Endothelial cell (in vitro differentiated cells): ENCODE results near the gene ATP2B2. TPM values are rescaled to one million over a fixed set of nuclear protein-coding genes. Genes with fewer than 3 reads are reported as not detected.

Experiments
- DNase-seq: peaks from one replicate; pipeline ENCODE4 v3.0.0; 2021; ENCODE audit warnings: low spot score
- H3K27ac Mint-ChIP-seq: one replicate; pipeline ENCODE4 v1.8.0; 2021; ENCODE audit warnings: mixed read lengths, inconsistent platforms; ENCODE audit not compliant: unreplicated experiment
- H3K27me3 Mint-ChIP-seq: one replicate; pipeline ENCODE4 v1.8.0; 2021; ENCODE audit warnings: mild to moderate bottlenecking, moderate library complexity, mixed read lengths, inconsistent platforms; ENCODE audit not compliant: unreplicated experiment
- H3K36me3 Mint-ChIP-seq: one replicate; pipeline ENCODE4 v1.8.0; 2021; ENCODE audit warnings: mild to moderate bottlenecking, low read depth, mixed read lengths, inconsistent platforms; ENCODE audit not compliant: unreplicated experiment
- H3K4me1 Mint-ChIP-seq: one replicate; pipeline ENCODE4 v1.8.0; 2021; ENCODE audit warnings: mild to moderate bottlenecking, mixed read lengths, inconsistent platforms; ENCODE audit not compliant: unreplicated experiment
- H3K4me3 Mint-ChIP-seq: one replicate; pipeline ENCODE4 v1.8.0; 2021; ENCODE audit warnings: mild to moderate bottlenecking, mixed read lengths, inconsistent platforms; ENCODE audit not compliant: unreplicated experiment
- H3K9me3 Mint-ChIP-seq: one replicate; pipeline ENCODE4 v1.8.0; 2021; ENCODE audit warnings: mixed read lengths, inconsistent platforms; ENCODE audit not compliant: unreplicated experiment
- CTCF ChIP-seq: fragments of 200-600 bp; sonication (generic); IDR thresholded peaks from one replicate; pipeline ENCODE4 v1.5.0; 2021; ENCODE audit warnings: antibody characterized with exemption; ENCODE audit not compliant: unreplicated experiment
- total RNA-seq: library from RNA; stranded (reverse); fragmentation: NEBNext Ultra II Directional; extraction: Animal tissue kit (Norgen Biotek cat#: 25700); gene quantifications from one replicate; pipeline ENCODE4 v1.2.1, GENCODE V29; 2021; ENCODE audit not compliant: unreplicated experiment

The ATP2B2 gene
- total RNA-seq, 1 donor from 2014 or later = 1.7 TPM

- Mint-ChIP-seq H3K27ac (no peak overlapping the region), H3K27me3 (peaks cover 2% of the 10 kb centered on the region), H3K4me3 (no peak overlapping the region)
These were observed 22.1 kb downstream of the ATP2B2 start for GRCh38 chr3:10483364-10483675.

GRCh38 chr3:10482631-10483363 is 22.6 kb downstream of the ATP2B2 start:
- no peak for TF ChIP-seq CTCF
- DNase-seq = no peak
- Mint-ChIP-seq H3K4me1 (no peaks in the 10 kb centered on the region), H3K4me3 (no peak overlapping the region), H3K36me3 (peaks cover 3% of the 10 kb centered on the region), H3K9me3 (no peaks in the 10 kb centered on the region), H3K27ac (no peak overlapping the region), H3K27me3 (peaks cover 2% of the 10 kb centered on the region)

More at GRCh38 chr3:10483364-10483675, 22.1 kb downstream of the ATP2B2 start:
- Mint-ChIP-seq H3K9me3 (no peaks in the 10 kb centered on the region), H3K36me3 (peaks cover 3% of the 10 kb centered on the region), H3K4me1 (no peaks in the 10 kb centered on the region)
- no peak for DNase-seq
- TF ChIP-seq CTCF = no peak

- Mint-ChIP-seq H3K36me3 (peaks cover 3% of the 10 kb centered on the region), H3K4me3 (no peak overlapping the region), H3K27ac (no peak overlapping the region), H3K27me3 (peaks cover 4% of the 10 kb centered on the region), H3K9me3 (no peaks in the 10 kb centered on the region), H3K4me1 (no peaks in the 10 kb centered on the region)
- no peak for DNase-seq
- no peak for TF ChIP-seq CTCF
These were observed 24.5 kb downstream of the ATP2B2 start for GRCh38 chr3:10480871-10481378.

GRCh38 chr3:10479311-10479710 is 26.1 kb downstream of the ATP2B2 start:
- Mint-ChIP-seq H3K27ac (no peak overlapping the region), H3K4me1 (no peaks in the 10 kb centered on the region), H3K9me3 (no peaks in the 10 kb centered on the region), H3K27me3 (peaks cover 4% of the 10 kb centered on the region), H3K4me3 (no peak overlapping the region), H3K36me3 (peaks cover 3% of the 10 kb centered on the region)
- no peak for DNase-seq
- no peak for TF ChIP-seq CTCF

GRCh38 chr3:10475983-10476382 is 29.4 kb downstream of the ATP2B2 start:
- Mint-ChIP-seq H3K27me3 (peaks cover 9% of the 10 kb centered on the region), H3K36me3 (peaks cover 3% of the 10 kb centered on the region), H3K27ac (no peak overlapping the region), H3K4me1 (peaks cover 5% of the 10 kb centered on the region), H3K9me3 (no peaks in the 10 kb centered on the region), H3K4me3 (no peak overlapping the region)
- DNase-seq = no peak
- no peak for TF ChIP-seq CTCF
